Vagina (tissue), 2 donors: Measurements from ENCODE around the gene UGT1A6. TPM values are rescaled to one million over a fixed set of nuclear protein-coding genes. Genes with fewer than 3 reads are reported as not detected.

Source experiments
- DNase-seq, 2 donors: peaks; one replicate each; pipeline ENCODE4 v3.0.0-alpha.2; 2017; ENCODE audit errors: extremely low spot score in 2 of 2
- H3K27ac ChIP-seq: fragments of 200-600 bp; sonication (generic); one replicate; pipeline ENCODE4 v1.5.1; 2019
- H3K27me3 ChIP-seq: fragments of 200-600 bp; sonication (generic); one replicate; pipeline ENCODE4 v1.5.1; 2019
- H3K36me3 ChIP-seq, 2 donors: fragments of 200-600 bp; sonication (generic); one replicate each; pipeline ENCODE4 v1.5.1; 2017 to 2019
- H3K4me1 ChIP-seq: fragments of 200-600 bp; sonication (generic); one replicate; pipeline ENCODE4 v1.5.1; 2019
- H3K4me3 ChIP-seq, 2 donors: fragments of 200-600 bp; sonication (generic); 1 replicate in 1 of 2; 2 replicates in 1 of 2; pipeline ENCODE4 v1.5.1; 2016 to 2019
- H3K9me3 ChIP-seq: fragments of 200-600 bp; sonication (generic); one replicate; pipeline ENCODE4 v1.5.1; 2019
- CTCF ChIP-seq, 3 experiments: fragments of 450-650 bp in 2 of 3; fragments of 200-600 bp in 1 of 3; sonication (generic) in 1 of 3; IDR thresholded peaks; one replicate each; pipeline ENCODE4 v1.5.1; 2017 to 2019; ENCODE audit warnings: antibody characterized with exemption in 3 of 3, mild to moderate bottlenecking in 2 of 3, moderate library complexity in 2 of 3
- POLR2A ChIP-seq, 2 donors: fragments of 450-650 bp; IDR thresholded peaks; one replicate each; pipeline ENCODE4 v1.6.1; 2017; ENCODE audit warnings: antibody characterized with exemption in 2 of 2, mild to moderate bottlenecking in 2 of 2, moderate library complexity in 2 of 2
- POLR2AphosphoS5 ChIP-seq, 2 donors: sonication (generic); formaldehyde crosslinking; IDR thresholded peaks; one replicate each; pipeline ENCODE4 v1.9.0; 2017; ENCODE audit warnings: antibody characterized with exemption in 2 of 2, mild to moderate bottlenecking in 2 of 2, low read depth in 1 of 2; ENCODE audit not compliant: insufficient read depth in 1 of 2
- intact Hi-C: fragments of 100-400 bp; cut with DNase I; formaldehyde crosslinking; loops from one replicate; pipeline ENCODE4 v1.15.1; 2023
- total RNA-seq: library from RNA; depleted of rRNA; stranded (reverse); fragments of >200 nt; gene quantifications from one replicate; pipeline ENCODE4 v1.2.3, GENCODE V29; 2016

The UGT1A6 gene
- total RNA-seq, 1 donor from 2014 or later, result 14.0 TPM

- no peak for TF ChIP-seq POLR2AphosphoS5 (IDR thresholded peaks at IDR 0.05; ENCODE audit: insufficient read depth in 1 of 2, low read depth in 1 of 2)
- no peak for TF ChIP-seq POLR2A (IDR thresholded peaks at IDR 0.05)
- TF ChIP-seq CTCF (IDR thresholded peaks at IDR 0.05), result no peak
- Histone ChIP-seq H3K36me3 (no peaks in the 10 kb centered on the region), H3K27ac (no peak overlapping the region), H3K4me3 (no peak overlapping the region), H3K27me3 (no peaks in the 10 kb centered on the region), H3K4me1 (no peaks in the 10 kb centered on the region), H3K9me3 (no peaks in the 10 kb centered on the region)
- intact Hi-C loops, result no loop called here
- no peak for DNase-seq
These were observed 68.5 kb downstream of the UGT1A6 start for GRCh38 chr2:233761040-233761769.

- TF ChIP-seq POLR2AphosphoS5 (IDR thresholded peaks at IDR 0.05; ENCODE audit: insufficient read depth in 1 of 2, low read depth in 1 of 2), result no peak
- no peak for TF ChIP-seq POLR2A (IDR thresholded peaks at IDR 0.05)
- TF ChIP-seq CTCF (IDR thresholded peaks at IDR 0.05), result no peak
- no peak for DNase-seq
- intact Hi-C loops, result no loop called here
These were observed 71.6 kb downstream of the UGT1A6 start for GRCh38 chr2:233764264-233764663.

GRCh38 chr2:233764761-233765160, 72.1 kb downstream of the UGT1A6 start:
- Histone ChIP-seq H3K36me3 (no peaks in the 10 kb centered on the region), H3K27ac (no peak overlapping the region), H3K4me1 (no peaks in the 10 kb centered on the region), H3K27me3 (no peaks in the 10 kb centered on the region), H3K9me3 (no peaks in the 10 kb centered on the region), H3K4me3 (no peak overlapping the region)
- TF ChIP-seq POLR2AphosphoS5 (IDR thresholded peaks at IDR 0.05; ENCODE audit: insufficient read depth in 1 of 2, low read depth in 1 of 2), result no peak
- TF ChIP-seq CTCF (IDR thresholded peaks at IDR 0.05), result no peak
- TF ChIP-seq POLR2A (IDR thresholded peaks at IDR 0.05), result no peak
- intact Hi-C loops, result no loop called here
- DNase-seq, result no peak

More at GRCh38 chr2:233764264-233764663, 71.6 kb downstream of the UGT1A6 start:
- H3K36me3 ChIP-seq, result no peaks in the 10 kb centered on the region
- H3K4me1 ChIP-seq, result no peaks in the 10 kb centered on the region
- no peak overlapping the region for H3K4me3 ChIP-seq
- H3K27ac ChIP-seq, result no peak overlapping the region
- H3K9me3 ChIP-seq, result no peaks in the 10 kb centered on the region
- no peaks in the 10 kb centered on the region for H3K27me3 ChIP-seq

- Histone ChIP-seq H3K4me1 (no peaks in the 10 kb centered on the region), H3K36me3 (no peaks in the 10 kb centered on the region), H3K9me3 (no peaks in the 10 kb centered on the region), H3K27me3 (no peaks in the 10 kb centered on the region), H3K4me3 (no peak overlapping the region), H3K27ac (no peak overlapping the region)
- TF ChIP-seq CTCF (IDR thresholded peaks at IDR 0.05), result no peak
- TF ChIP-seq POLR2A (IDR thresholded peaks at IDR 0.05), result no peak
- TF ChIP-seq POLR2AphosphoS5 (IDR thresholded peaks at IDR 0.05; ENCODE audit: insufficient read depth in 1 of 2, low read depth in 1 of 2), result no peak
- intact Hi-C loops, result no loop called here
- no peak for DNase-seq
These were observed 73.7 kb downstream of the UGT1A6 start for GRCh38 chr2:233766416-233766815.

- DNase-seq, result no peak
- no peak overlapping the region for H3K27ac ChIP-seq
- H3K27me3 ChIP-seq, result no peaks in the 10 kb centered on the region
- intact Hi-C loops, result no loop called here
- H3K4me1 ChIP-seq, result no peaks in the 10 kb centered on the region
- no peak overlapping the region for H3K4me3 ChIP-seq
- no peaks in the 10 kb centered on the region for H3K9me3 ChIP-seq
- H3K36me3 ChIP-seq, result no peaks in the 10 kb centered on the region
- TF ChIP-seq POLR2AphosphoS5 (IDR thresholded peaks at IDR 0.05; ENCODE audit: insufficient read depth in 1 of 2, low read depth in 1 of 2), result no peak
- no peak for TF ChIP-seq CTCF (IDR thresholded peaks at IDR 0.05)
These were observed 75.4 kb downstream of the UGT1A6 start for GRCh38 chr2:233768076-233768475.
